Activated naive CD4-positive, alpha-beta T cell treated with anti-CD3 and anti-CD28 coated beads, Interleukin-2, amount 10 ng/mL, durations not matched to agents 7 days and 5 days (primary cell): ENCODE results near the gene TUFT1.
"Not testable (repeated sequence)": the region's sequence is repeated elsewhere in the genome, so short reads cannot be mapped to it uniquely, and the experiment has no call there.

ENCODE experiments used
- CTCF ChIA-PET: fragments of 350-600 bp; sonication (Branson Sonifier 250); formaldehyde crosslinking; loops from one replicate; lab custom pipeline; 2021; ENCODE audit warnings: antibody characterized with exemption; lab: Charles Lee
- DNase-seq: peaks from one replicate; pipeline ENCODE4 v3.0.0-alpha.2; 2020
- H3K27ac Mint-ChIP-seq: one replicate; pipeline ENCODE4 v1.8.0; 2021; ENCODE audit warnings: mild to moderate bottlenecking, moderate library complexity, mixed read lengths
- H3K27me3 Mint-ChIP-seq: one replicate; pipeline ENCODE4 v1.8.0; 2021; ENCODE audit warnings: mild to moderate bottlenecking, mixed read lengths
- H3K36me3 Mint-ChIP-seq: one replicate; pipeline ENCODE4 v1.8.0; 2021; ENCODE audit warnings: mixed read lengths
- H3K4me1 Mint-ChIP-seq: one replicate; pipeline ENCODE4 v1.8.0; 2021; ENCODE audit warnings: mixed read lengths
- H3K4me3 Mint-ChIP-seq: one replicate; pipeline ENCODE4 v1.8.0; 2021; ENCODE audit warnings: mild to moderate bottlenecking, moderate library complexity, mixed read lengths
- H3K9me3 Mint-ChIP-seq: one replicate; pipeline ENCODE4 v1.8.0; 2021; ENCODE audit warnings: mixed read lengths

TUFT1 gene

DNA sequence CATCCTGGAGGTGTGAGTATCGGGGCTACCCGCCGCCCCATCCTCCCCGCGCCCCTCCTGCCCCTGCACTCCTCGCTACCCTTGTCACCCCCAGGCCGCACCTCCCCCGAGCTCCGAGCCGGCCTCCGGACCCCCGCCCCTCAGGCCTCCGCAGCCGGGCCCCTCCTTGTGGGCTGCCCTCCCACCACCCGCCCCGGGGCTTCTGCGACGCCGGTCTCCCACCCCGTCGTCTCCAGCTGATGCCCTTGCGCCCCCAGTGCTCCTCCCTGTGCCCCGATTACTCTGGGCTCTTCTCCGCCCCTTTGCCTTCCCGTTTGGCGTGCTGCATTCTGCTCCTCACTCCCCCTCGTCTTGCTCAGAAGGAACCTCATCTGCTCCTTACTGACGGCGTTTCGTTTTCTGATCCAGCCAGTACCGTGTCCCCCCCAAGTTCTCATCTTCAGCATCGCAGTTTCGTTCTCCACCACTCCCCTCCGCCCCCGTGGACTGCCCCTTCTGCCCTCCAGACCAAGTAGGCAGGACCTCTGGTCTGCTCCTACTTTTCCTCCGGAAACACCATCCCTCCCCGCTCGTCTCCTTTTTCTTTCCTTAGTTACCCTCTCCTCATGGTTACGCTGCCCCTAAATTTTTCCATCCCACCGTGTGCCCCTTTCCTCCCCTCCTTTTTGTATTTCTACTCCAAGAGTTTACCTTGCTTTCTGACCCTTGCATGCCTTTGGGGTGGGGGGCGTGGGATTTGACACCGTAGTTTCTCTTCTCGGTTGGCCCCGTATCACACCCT lies 72.6 kb downstream of the TUFT1 start:
- peaks cover 39% of the 10 kb centered on the region for H3K4me1 Mint-ChIP-seq
- peak overlapping the region; percentile 76 for H3K27ac Mint-ChIP-seq
- CTCF ChIA-PET = no interaction called here
- DNase-seq = peak; percentile 59
- peak overlapping the region; percentile 92 for H3K4me3 Mint-ChIP-seq
- no peaks in the 10 kb centered on the region for H3K9me3 Mint-ChIP-seq
- H3K36me3 Mint-ChIP-seq = peaks cover 11% of the 10 kb centered on the region
- peaks cover 9% of the 10 kb centered on the region for H3K27me3 Mint-ChIP-seq

GRCh38 chr1:151613282-151613780 lies 73.2 kb downstream of the TUFT1 start:
- DNase-seq = no peak
- H3K27me3 Mint-ChIP-seq = peaks cover 5% of the 10 kb centered on the region
- CTCF ChIA-PET = no interaction called here
- H3K36me3 Mint-ChIP-seq = peaks cover 11% of the 10 kb centered on the region
- H3K9me3 Mint-ChIP-seq = no peaks in the 10 kb centered on the region
- H3K4me3 Mint-ChIP-seq = peak overlapping the region; percentile 92
- H3K27ac Mint-ChIP-seq = peak overlapping the region; percentile 76
- peaks cover 39% of the 10 kb centered on the region for H3K4me1 Mint-ChIP-seq

- H3K36me3 Mint-ChIP-seq = peaks cover 14% of the 10 kb centered on the region
- H3K27ac Mint-ChIP-seq = no peak overlapping the region
- H3K4me1 Mint-ChIP-seq = peaks cover 46% of the 10 kb centered on the region
- DNase-seq = no peak
- H3K27me3 Mint-ChIP-seq = no peaks in the 10 kb centered on the region
- no peak overlapping the region for H3K4me3 Mint-ChIP-seq
- no peaks in the 10 kb centered on the region for H3K9me3 Mint-ChIP-seq
- CTCF ChIA-PET = no interaction called here
Measured at GRCh38 chr1:151615711-151616504, 75.8 kb downstream of the TUFT1 start.

GRCh38 chr1:151616505-151616849 lies 76.4 kb downstream of the TUFT1 start:
- CTCF ChIA-PET = no interaction called here
- no peak overlapping the region for H3K4me3 Mint-ChIP-seq

DNA sequence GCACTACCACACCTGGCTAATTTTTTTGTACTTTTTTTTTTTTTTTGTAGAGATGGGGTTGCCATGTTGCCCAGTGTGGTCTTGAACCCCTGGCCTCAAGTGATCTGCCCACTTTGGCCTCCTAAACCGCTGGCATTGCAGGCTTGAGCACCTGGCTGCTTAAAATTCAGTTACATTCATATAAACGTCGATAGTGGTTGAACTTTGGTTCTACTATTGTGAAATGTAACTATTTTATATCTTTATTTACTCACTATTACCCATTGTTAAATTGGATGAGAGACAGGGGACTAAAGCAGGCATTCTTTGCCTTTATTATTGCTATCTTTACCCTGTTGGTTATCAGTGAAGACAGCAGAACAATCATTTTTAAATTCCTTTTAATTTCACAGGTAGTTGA lies 77.9 kb downstream of the TUFT1 start:
- H3K9me3 Mint-ChIP-seq = no peaks in the 10 kb centered on the region
- no peak for DNase-seq
- peaks cover 14% of the 10 kb centered on the region for H3K36me3 Mint-ChIP-seq
- peaks cover 40% of the 10 kb centered on the region for H3K4me1 Mint-ChIP-seq
- no peak overlapping the region for H3K27ac Mint-ChIP-seq
- no peaks in the 10 kb centered on the region for H3K27me3 Mint-ChIP-seq
- no peak overlapping the region for H3K4me3 Mint-ChIP-seq
- CTCF ChIA-PET = interaction anchor here (0.7 kb wide), 1 partner anchor 90 kb away, joined by 4 read pairs; no protein-coding TSS in a partner anchor

More at GRCh38 chr1:151616505-151616849, 76.4 kb downstream of the TUFT1 start:
- no peaks in the 10 kb centered on the region for H3K27me3 Mint-ChIP-seq
- H3K9me3 Mint-ChIP-seq = no peaks in the 10 kb centered on the region
- H3K36me3 Mint-ChIP-seq = peaks cover 14% of the 10 kb centered on the region
- H3K4me1 Mint-ChIP-seq = peaks cover 44% of the 10 kb centered on the region
- DNase-seq = no peak
- H3K27ac Mint-ChIP-seq = no peak overlapping the region

DNA sequence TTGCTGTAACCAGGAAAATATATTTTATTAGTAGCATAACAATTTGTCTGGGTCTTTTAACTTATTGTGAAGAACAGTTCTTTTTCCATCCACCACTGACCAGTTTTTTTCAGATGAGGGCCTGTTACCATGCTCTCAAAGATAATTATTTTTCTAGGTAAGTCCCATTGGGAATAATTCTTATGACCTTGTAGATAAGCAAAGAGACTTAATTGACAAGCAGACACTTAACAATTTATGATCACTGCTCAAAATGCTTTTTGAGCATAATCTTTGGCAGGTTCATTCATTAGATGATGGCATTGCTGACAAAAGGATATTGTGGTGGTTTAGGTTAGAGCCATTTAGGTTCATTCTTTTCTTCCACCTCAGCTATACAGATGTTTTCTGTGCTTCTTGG lies 78.4 kb downstream of the TUFT1 start:
- H3K27me3 Mint-ChIP-seq = no peaks in the 10 kb centered on the region
- no peak overlapping the region for H3K4me3 Mint-ChIP-seq
- CTCF ChIA-PET = no interaction called here
- DNase-seq = no peak
- H3K4me1 Mint-ChIP-seq = peaks cover 36% of the 10 kb centered on the region
- no peak overlapping the region for H3K27ac Mint-ChIP-seq
- H3K36me3 Mint-ChIP-seq = peaks cover 14% of the 10 kb centered on the region
- H3K9me3 Mint-ChIP-seq = no peaks in the 10 kb centered on the region

DNA sequence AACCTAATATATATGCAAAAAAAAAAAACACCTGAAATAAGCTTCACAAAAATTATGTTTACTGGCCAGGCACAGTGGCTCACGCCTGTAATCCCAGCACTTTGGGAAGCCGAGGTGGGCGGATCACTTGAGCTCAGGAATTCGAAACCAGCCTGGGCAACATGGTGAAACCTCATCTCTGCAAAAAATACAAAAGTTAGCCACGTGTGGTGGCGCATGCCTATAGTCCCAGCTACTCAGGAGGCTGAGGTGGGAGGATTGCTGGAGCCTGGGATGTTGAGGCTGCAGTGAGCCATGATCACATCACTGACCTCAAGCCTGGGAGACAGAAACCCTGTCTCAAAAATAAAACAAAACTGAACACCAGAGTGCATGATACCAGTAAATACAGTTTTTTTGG lies 78.9 kb downstream of the TUFT1 start:
- CTCF ChIA-PET = interaction anchor here (1.1 to 1.9 kb wide), 2 partner anchors 14 to 23 kb away, joined by 3 to 4 read pairs; no protein-coding TSS in a partner anchor
- H3K27me3 Mint-ChIP-seq, H3K4me3 Mint-ChIP-seq, DNase-seq, H3K27ac Mint-ChIP-seq, H3K9me3 Mint-ChIP-seq: not testable (repeated sequence)
- Mint-ChIP-seq H3K36me3 (peaks cover 13% of the 10 kb centered on the region), H3K4me1 (peaks cover 31% of the 10 kb centered on the region)

DNA sequence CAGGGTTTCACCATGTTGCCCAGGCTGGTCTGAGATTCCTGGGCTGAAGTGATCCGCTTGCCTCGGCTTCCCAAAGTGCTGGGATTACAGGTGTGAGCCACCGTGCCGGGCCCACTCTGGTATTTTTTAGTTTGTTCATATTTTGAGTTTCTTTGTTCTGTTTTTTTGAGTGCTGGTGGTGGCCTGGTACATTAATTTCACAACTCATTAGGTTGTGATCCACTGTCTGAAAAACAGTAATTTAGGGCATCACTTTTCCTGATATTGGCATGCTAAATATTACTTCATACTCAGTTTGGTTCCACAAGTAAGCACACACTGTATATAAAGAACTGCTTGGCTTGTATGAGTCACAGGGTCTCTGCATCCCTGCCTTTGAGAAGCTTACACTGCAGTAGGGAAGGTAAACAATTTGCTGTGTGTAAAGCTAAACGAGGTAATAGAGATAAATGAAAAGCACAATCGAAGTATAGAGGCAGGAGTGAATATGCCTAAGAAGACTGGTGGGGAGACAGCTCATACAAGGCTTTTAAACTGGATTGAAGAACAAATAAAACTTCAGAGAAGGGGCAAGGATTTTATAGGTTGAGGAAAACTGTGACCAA lies 79.5 kb downstream of the TUFT1 start:
- no peak overlapping the region for H3K27ac Mint-ChIP-seq
- H3K4me3 Mint-ChIP-seq = no peak overlapping the region
- no peaks in the 10 kb centered on the region for H3K27me3 Mint-ChIP-seq
- H3K9me3 Mint-ChIP-seq = no peaks in the 10 kb centered on the region
- CTCF ChIA-PET = interaction anchor here (1.1 to 1.9 kb wide), 2 partner anchors 14 to 23 kb away, joined by 3 to 4 read pairs; no protein-coding TSS in a partner anchor
- DNase-seq = no peak
- H3K4me1 Mint-ChIP-seq = peaks cover 26% of the 10 kb centered on the region
- H3K36me3 Mint-ChIP-seq = peaks cover 11% of the 10 kb centered on the region

DNA sequence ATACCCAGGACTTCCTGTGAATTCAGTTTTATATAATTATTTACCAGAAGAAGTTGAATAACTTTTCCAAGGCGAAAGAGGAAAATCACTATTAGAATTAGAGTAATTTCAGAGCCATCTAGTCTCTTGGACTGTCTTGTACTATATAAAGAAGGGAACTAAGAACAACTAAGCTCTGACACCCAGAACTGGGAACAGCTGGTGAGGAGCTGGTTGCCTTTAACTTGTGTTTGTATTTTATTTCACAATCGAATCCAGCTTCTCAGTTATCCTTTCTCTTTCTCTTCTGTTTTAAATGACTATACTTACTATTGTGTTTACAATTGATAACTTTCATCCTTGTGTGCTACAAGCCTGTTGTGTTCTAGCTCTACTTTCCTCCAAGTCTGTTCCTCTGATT lies 80.2 kb downstream of the TUFT1 start:
- H3K27me3 Mint-ChIP-seq = no peaks in the 10 kb centered on the region
- CTCF ChIA-PET = interaction anchor here (1.1 to 1.9 kb wide), 2 partner anchors 24 to 27 kb away, joined by 3 to 4 read pairs; no protein-coding TSS in a partner anchor

GRCh38 chr1:151621351-151621750 lies 81.2 kb downstream of the TUFT1 start:
- H3K27me3 Mint-ChIP-seq = no peaks in the 10 kb centered on the region
- no peak overlapping the region for H3K4me3 Mint-ChIP-seq
- no peak for DNase-seq
- CTCF ChIA-PET = interaction anchor here (1.1 kb wide), 1 partner anchor 28 kb away, joined by 3 read pairs; no protein-coding TSS in a partner anchor
- H3K27ac Mint-ChIP-seq = no peak overlapping the region
- peaks cover 15% of the 10 kb centered on the region for H3K4me1 Mint-ChIP-seq
- H3K36me3 Mint-ChIP-seq = peaks cover 4% of the 10 kb centered on the region
- no peaks in the 10 kb centered on the region for H3K9me3 Mint-ChIP-seq

More for the DNA sequence above, 80.2 kb downstream of the TUFT1 start:
- H3K4me3 Mint-ChIP-seq = no peak overlapping the region
- H3K36me3 Mint-ChIP-seq = peaks cover 10% of the 10 kb centered on the region
- H3K27ac Mint-ChIP-seq = no peak overlapping the region
- no peak for DNase-seq
- H3K4me1 Mint-ChIP-seq = peaks cover 22% of the 10 kb centered on the region
- H3K9me3 Mint-ChIP-seq = no peaks in the 10 kb centered on the region

- CTCF ChIA-PET = interaction anchor here (1.7 kb wide), 1 partner anchor 31 kb away, joined by 6 read pairs; no protein-coding TSS in a partner anchor
- no peak overlapping the region for H3K4me3 Mint-ChIP-seq
- peaks cover 4% of the 10 kb centered on the region for H3K36me3 Mint-ChIP-seq
Measured at GRCh38 chr1:151624783-151625182, 84.7 kb downstream of the TUFT1 start.

GRCh38 chr1:151626740-151627334 lies 86.7 kb downstream of the TUFT1 start:
- H3K36me3 Mint-ChIP-seq = peaks cover 4% of the 10 kb centered on the region
- no peak overlapping the region for H3K4me3 Mint-ChIP-seq
- no peak overlapping the region for H3K27ac Mint-ChIP-seq
- CTCF ChIA-PET = no interaction called here
- DNase-seq = no peak
- H3K4me1 Mint-ChIP-seq = peaks cover 2% of the 10 kb centered on the region
- H3K9me3 Mint-ChIP-seq = no peaks in the 10 kb centered on the region
- no peaks in the 10 kb centered on the region for H3K27me3 Mint-ChIP-seq

More at GRCh38 chr1:151624783-151625182, 84.7 kb downstream of the TUFT1 start:
- no peak overlapping the region for H3K27ac Mint-ChIP-seq
- peaks cover 12% of the 10 kb centered on the region for H3K4me1 Mint-ChIP-seq
- H3K27me3 Mint-ChIP-seq = no peaks in the 10 kb centered on the region
- no peaks in the 10 kb centered on the region for H3K9me3 Mint-ChIP-seq
- DNase-seq = no peak

DNA sequence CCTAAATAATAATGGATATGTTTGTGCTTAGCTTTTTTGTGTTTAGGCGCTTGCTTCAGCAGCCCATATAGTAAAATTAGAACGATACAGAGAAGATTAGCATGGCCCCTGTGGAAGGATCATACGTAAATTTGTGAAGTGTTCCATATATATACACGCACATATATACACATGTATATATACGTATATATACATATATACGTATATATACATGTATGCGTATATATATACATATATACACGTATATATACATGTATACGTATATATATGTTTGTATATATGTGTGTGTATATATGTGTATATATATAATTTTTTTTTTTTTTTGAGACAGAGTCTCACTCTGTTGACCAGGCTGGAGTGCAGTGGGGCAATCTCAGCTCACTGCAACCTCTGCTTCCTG lies 89.2 kb downstream of the TUFT1 start:
- DNase-seq = no peak
- Mint-ChIP-seq H3K4me1 (no peaks in the 10 kb centered on the region), H3K4me3 (no peak overlapping the region), H3K27ac (no peak overlapping the region), H3K27me3 (no peaks in the 10 kb centered on the region), H3K36me3 (peaks cover 4% of the 10 kb centered on the region), H3K9me3 (no peaks in the 10 kb centered on the region)
- CTCF ChIA-PET = interaction anchor here (1.5 kb wide), 1 partner anchor 18 kb away, joined by 3 read pairs; the partner anchor contains the start of gene SNX27
